ENCODE data around the gene POLR3B.

GRCh38 chr12:106418970-106419369 is 61.4 kb downstream of the POLR3B start:
- no peak for TF ChIP-seq CTCF (conservative IDR thresholded peaks at IDR 0.05; ENCODE audit: low read depth in 2 of 2)
- TF ChIP-seq JUNB (IDR thresholded peaks at IDR 0.05; ENCODE audit: unreplicated experiment): no peak
- TF ChIP-seq, protein P1, sequence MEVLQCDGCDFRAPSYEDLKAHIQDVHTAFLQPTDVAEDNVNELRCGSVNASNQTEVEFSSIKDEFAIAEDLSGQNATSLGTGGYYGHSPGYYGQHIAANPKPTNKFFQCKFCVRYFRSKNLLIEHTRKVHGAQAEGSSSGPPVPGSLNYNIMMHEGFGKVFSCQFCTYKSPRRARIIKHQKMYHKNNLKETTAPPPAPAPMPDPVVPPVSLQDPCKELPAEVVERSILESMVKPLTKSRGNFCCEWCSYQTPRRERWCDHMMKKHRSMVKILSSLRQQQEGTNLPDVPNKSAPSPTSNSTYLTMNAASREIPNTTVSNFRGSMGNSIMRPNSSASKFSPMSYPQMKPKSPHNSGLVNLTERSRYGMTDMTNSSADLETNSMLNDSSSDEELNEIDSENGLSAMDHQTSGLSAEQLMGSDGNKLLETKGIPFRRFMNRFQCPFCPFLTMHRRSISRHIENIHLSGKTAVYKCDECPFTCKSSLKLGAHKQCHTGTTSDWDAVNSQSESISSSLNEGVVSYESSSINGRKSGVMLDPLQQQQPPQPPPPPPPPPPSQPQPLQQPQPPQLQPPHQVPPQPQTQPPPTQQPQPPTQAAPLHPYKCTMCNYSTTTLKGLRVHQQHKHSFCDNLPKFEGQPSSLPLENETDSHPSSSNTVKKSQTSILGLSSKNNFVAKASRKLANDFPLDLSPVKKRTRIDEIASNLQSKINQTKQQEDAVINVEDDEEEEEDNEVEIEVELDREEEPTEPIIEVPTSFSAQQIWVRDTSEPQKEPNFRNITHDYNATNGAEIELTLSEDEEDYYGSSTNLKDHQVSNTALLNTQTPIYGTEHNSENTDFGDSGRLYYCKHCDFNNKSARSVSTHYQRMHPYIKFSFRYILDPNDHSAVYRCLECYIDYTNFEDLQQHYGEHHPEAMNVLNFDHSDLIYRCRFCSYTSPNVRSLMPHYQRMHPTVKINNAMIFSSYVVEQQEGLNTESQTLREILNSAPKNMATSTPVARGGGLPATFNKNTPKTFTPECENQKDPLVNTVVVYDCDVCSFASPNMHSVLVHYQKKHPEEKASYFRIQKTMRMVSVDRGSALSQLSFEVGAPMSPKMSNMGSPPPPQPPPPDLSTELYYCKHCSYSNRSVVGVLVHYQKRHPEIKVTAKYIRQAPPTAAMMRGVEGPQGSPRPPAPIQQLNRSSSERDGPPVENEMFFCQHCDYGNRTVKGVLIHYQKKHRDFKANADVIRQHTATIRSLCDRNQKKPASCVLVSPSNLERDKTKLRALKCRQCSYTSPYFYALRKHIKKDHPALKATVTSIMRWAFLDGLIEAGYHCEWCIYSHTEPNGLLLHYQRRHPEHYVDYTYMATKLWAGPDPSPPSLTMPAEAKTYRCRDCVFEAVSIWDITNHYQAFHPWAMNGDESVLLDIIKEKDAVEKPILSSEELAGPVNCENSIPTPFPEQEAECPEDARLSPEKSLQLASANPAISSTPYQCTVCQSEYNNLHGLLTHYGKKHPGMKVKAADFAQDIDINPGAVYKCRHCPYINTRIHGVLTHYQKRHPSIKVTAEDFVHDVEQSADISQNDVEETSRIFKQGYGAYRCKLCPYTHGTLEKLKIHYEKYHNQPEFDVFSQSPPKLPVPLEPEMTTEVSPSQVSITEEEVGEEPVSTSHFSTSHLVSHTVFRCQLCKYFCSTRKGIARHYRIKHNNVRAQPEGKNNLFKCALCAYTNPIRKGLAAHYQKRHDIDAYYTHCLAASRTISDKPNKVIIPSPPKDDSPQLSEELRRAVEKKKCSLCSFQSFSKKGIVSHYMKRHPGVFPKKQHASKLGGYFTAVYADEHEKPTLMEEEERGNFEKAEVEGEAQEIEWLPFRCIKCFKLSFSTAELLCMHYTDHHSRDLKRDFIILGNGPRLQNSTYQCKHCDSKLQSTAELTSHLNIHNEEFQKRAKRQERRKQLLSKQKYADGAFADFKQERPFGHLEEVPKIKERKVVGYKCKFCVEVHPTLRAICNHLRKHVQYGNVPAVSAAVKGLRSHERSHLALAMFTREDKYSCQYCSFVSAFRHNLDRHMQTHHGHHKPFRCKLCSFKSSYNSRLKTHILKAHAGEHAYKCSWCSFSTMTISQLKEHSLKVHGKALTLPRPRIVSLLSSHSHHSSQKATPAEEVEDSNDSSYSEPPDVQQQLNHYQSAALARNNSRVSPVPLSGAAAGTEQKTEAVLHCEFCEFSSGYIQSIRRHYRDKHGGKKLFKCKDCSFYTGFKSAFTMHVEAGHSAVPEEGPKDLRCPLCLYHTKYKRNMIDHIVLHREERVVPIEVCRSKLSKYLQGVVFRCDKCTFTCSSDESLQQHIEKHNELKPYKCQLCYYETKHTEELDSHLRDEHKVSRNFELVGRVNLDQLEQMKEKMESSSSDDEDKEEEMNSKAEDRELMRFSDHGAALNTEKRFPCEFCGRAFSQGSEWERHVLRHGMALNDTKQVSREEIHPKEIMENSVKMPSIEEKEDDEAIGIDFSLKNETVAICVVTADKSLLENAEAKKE (CRISPR knock-in tag; IDR thresholded peaks at IDR 0.05): no peak
- TF ChIP-seq POLR2AphosphoS5 (IDR thresholded peaks at IDR 0.05; ENCODE audit: low read depth): no peak
- TF ChIP-seq EZH2phosphoT487 (IDR thresholded peaks at IDR 0.05; ENCODE audit: unreplicated experiment): no peak
- TF ChIP-seq NANOG (IDR thresholded peaks at IDR 0.05; ENCODE audit: borderline replicate concordance): no peak
- TF ChIP-seq REST (IDR thresholded peaks at IDR 0.05; ENCODE audit: unreplicated experiment): no peak
- no peak for TF ChIP-seq EZH2 (IDR thresholded peaks at IDR 0.05; ENCODE audit: low read depth, unreplicated experiment)

All from GM23338 (cell line).